ENCODE data around the gene TP63. TPM values are rescaled to one million over a fixed set of nuclear protein-coding genes. Genes with fewer than 3 reads are reported as not detected.

Gene TP63
- total and polyA plus RNA-seq, 2 donors (not counting 3 experiments of a cell fraction or from before 2014, with no cell fraction given), result not detected

DNA sequence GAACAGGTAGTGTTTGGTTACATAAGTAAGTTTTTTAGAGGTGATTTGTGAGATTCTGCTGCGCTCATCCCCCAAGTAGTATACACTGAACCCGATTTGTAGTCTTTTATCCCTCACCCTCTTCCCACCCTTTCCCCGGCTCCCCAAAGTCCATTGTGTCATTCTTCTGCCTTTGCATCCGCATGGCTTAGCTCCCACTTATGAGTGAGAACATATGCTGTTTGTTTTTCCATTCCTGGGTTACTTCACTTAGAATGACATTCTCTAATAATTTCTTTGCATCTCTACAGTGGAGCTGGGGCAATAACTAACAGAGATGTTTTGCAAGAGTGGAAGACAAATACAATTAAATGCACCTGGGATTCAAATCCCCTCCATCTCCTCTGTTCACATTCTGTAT, 93.2 kb downstream of the TP63 start:
- Histone ChIP-seq H3K9ac (replicated peaks; ENCODE audit: extremely low read depth, insufficient read depth, low read length) (no peak overlapping the region), H3K9me3 (replicated peaks; ENCODE audit: control insufficient read depth, insufficient read depth, low read length) (no peaks in the 10 kb centered on the region), H3K36me3 (ENCODE audit: control insufficient read depth in 2 of 2, extremely low read depth in 1 of 2, insufficient read depth in 2 of 2, low read length in 2 of 2) (no peaks in the 10 kb centered on the region), H3K4me1 (ENCODE audit: control insufficient read depth, extremely low read depth, insufficient read depth, low read length) (no peaks in the 10 kb centered on the region), H2AFZ (ENCODE audit: low read depth, low read length) (no peak overlapping the region), H4K20me1 (replicated peaks; ENCODE audit: control insufficient read depth, extremely low read depth, insufficient read depth, low read length) (no peaks in the 10 kb centered on the region), H3K27ac (ENCODE audit: insufficient read depth, low read depth, low read length) (no peak overlapping the region), H3K4me3 (replicated peaks in 1 of 3; ENCODE audit: insufficient read depth in 1 of 3, low read depth in 1 of 3, low read length in 3 of 3) (no peak overlapping the region), H3K79me2 (ENCODE audit: control insufficient read depth, insufficient read depth, low read length) (no peaks in the 10 kb centered on the region), H3K27me3 (ENCODE audit: control insufficient read depth in 2 of 2, insufficient read depth in 2 of 2, low read length in 2 of 2) (no peaks in the 10 kb centered on the region), H3K9me1 (replicated peaks; ENCODE audit: control insufficient read depth, extremely low read depth, insufficient read depth, low read length) (no peaks in the 10 kb centered on the region), H3K4me2 (ENCODE audit: insufficient read depth, low read length) (no peak overlapping the region)
- dilution Hi-C loops (cut with MboI; ENCODE audit: extremely low pct_ligation_motif_present, low sequenced_read_pairs) (no loop called here), intact Hi-C loops (cut with micrococcal nuclease) (no loop called here)
- no peak for TF ChIP-seq GATA2 (IDR thresholded peaks at IDR 0.05; ENCODE audit: insufficient read depth, insufficient read length, low read depth, low read length)
- TF ChIP-seq POLR2AphosphoS5 (IDR thresholded peaks at IDR 0.05; ENCODE audit: insufficient read depth, low read depth, low read length), result no peak
- no peak for TF ChIP-seq MYC (IDR thresholded peaks at IDR 0.05; ENCODE audit: low read depth, low read length)
- TF ChIP-seq, protein P1, sequence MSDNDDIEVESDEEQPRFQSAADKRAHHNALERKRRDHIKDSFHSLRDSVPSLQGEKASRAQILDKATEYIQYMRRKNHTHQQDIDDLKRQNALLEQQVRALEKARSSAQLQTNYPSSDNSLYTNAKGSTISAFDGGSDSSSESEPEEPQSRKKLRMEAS (IDR thresholded peaks at IDR 0.05; ENCODE audit: insufficient read depth, insufficient read length), result no peak
- no peak for TF ChIP-seq EZH2 (IDR thresholded peaks at IDR 0.05; ENCODE audit: borderline replicate concordance, low read depth, low read length, severe bottlenecking)
- ChIA-PET POLR2A (no interaction called here), CTCF (no interaction called here)
- FAIRE-seq, result no peak
- DNase-seq (ENCODE audit: low read depth, low spot score), result no peak
- no TSS peak for BruUV-seq (replicated peaks)

GRCh38 chr3:189726277-189726676, 95.1 kb downstream of the TP63 start:
- TF ChIP-seq FOS (IDR thresholded peaks at IDR 0.05; ENCODE audit: borderline replicate concordance, insufficient read depth, low read length) (peak; percentile 11), POLR2A (IDR thresholded peaks at IDR 0.05; ENCODE audit: low read depth, low read length) (no peak), POLR2AphosphoS5 (IDR thresholded peaks at IDR 0.05; ENCODE audit: insufficient read depth, low read depth, low read length) (no peak)
- TF ChIP-seq, protein P1 (IDR thresholded peaks at IDR 0.05; ENCODE audit: insufficient read depth, insufficient read length), result no peak
- POLR2A ChIA-PET, result no interaction called here
- Histone ChIP-seq H3K9ac (replicated peaks; ENCODE audit: extremely low read depth, insufficient read depth, low read length) (no peak overlapping the region), H3K4me2 (ENCODE audit: insufficient read depth, low read length) (no peak overlapping the region), H4K20me1 (replicated peaks; ENCODE audit: control insufficient read depth, extremely low read depth, insufficient read depth, low read length) (no peaks in the 10 kb centered on the region), H3K9me3 (replicated peaks; ENCODE audit: control insufficient read depth, insufficient read depth, low read length) (no peaks in the 10 kb centered on the region), H2AFZ (ENCODE audit: low read depth, low read length) (no peak overlapping the region), H3K4me1 (ENCODE audit: control insufficient read depth, extremely low read depth, insufficient read depth, low read length) (no peaks in the 10 kb centered on the region), H3K9me1 (replicated peaks; ENCODE audit: control insufficient read depth, extremely low read depth, insufficient read depth, low read length) (no peaks in the 10 kb centered on the region), H3K27ac (ENCODE audit: insufficient read depth, low read depth, low read length) (no peak overlapping the region), H3K4me3 (replicated peaks in 1 of 3; ENCODE audit: insufficient read depth in 1 of 3, low read depth in 1 of 3, low read length in 3 of 3) (no peak overlapping the region), H3K36me3 (ENCODE audit: control insufficient read depth in 2 of 2, extremely low read depth in 1 of 2, insufficient read depth in 2 of 2, low read length in 2 of 2) (no peaks in the 10 kb centered on the region), H3K79me2 (ENCODE audit: control insufficient read depth, insufficient read depth, low read length) (no peaks in the 10 kb centered on the region), H3K27me3 (ENCODE audit: control insufficient read depth in 2 of 2, insufficient read depth in 2 of 2, low read length in 2 of 2) (no peaks in the 10 kb centered on the region)
- FAIRE-seq (no peak), DNase-seq (ENCODE audit: low read depth, low spot score) (no peak)
- BruUV-seq (replicated peaks), result no TSS peak
- intact Hi-C loops (cut with micrococcal nuclease), result no loop called here
- CTCF ChIA-PET, result no interaction called here
- dilution Hi-C loops (cut with MboI; ENCODE audit: extremely low pct_ligation_motif_present, low sequenced_read_pairs), result no loop called here

Measured in endothelial cell of umbilical vein (primary cell).